ENCODE data around the gene ARFGEF3. TPM values are rescaled to one million over a fixed set of nuclear protein-coding genes. Genes with fewer than 3 reads are reported as not detected.

Gene ARFGEF3
- total and polyA plus RNA-seq, 2 experiments from 2014 or later: 5.8 to 24.6 TPM

- peak; percentile 84 to 85 for TF ChIP-seq CTCF (conservative IDR thresholded peaks at IDR 0.05; ENCODE audit: low read depth in 2 of 2)
- TF ChIP-seq POLR2AphosphoS5 (IDR thresholded peaks at IDR 0.05; ENCODE audit: low read depth): no peak
- Histone ChIP-seq H3K27me3 (ENCODE audit: insufficient read depth) (no peaks in the 10 kb centered on the region), H3K9me2 (ENCODE audit: insufficient read depth) (no peaks in the 10 kb centered on the region), H2AFZ (no peak overlapping the region), H3K27ac (ENCODE audit: low read depth) (no peak overlapping the region), H3K36me3 (ENCODE audit: insufficient read depth) (no peaks in the 10 kb centered on the region), H3K4me1 (ENCODE audit: insufficient read depth) (no peaks in the 10 kb centered on the region), H3F3A (replicated peaks; ENCODE audit: low read depth) (no peaks in the 10 kb centered on the region), H3K4me3 (no peak overlapping the region), H4K20me1 (replicated peaks; ENCODE audit: insufficient read depth) (no peaks in the 10 kb centered on the region), H3K4me2 (no peak overlapping the region), H3K79me2 (replicated peaks; ENCODE audit: insufficient read depth) (no peaks in the 10 kb centered on the region)
- Mint-ChIP-seq H3K36me3 (ENCODE audit: low read depth) (peaks cover 7% of the 10 kb centered on the region; the same call in 1 of the 3 replicates), H3K27me3 (ENCODE audit: insufficient read depth, low read depth, poor library complexity) (peaks cover 2% of the 10 kb centered on the region), H3K9me3 (peaks cover 8% of the 10 kb centered on the region), H3K4me3 (no peak overlapping the region), H3K4me1 (peaks cover 9% of the 10 kb centered on the region), H3K27ac (no peak overlapping the region)
- DNase-seq (ENCODE audit: low spot score): peak; percentile 85
- peak; percentile 95 for ATAC-seq
Measured at GRCh38 chr6:138115877-138116660, 45.7 kb upstream of the ARFGEF3 start.

GRCh38 chr6:138116661-138116999 lies 45.1 kb upstream of the ARFGEF3 start:
- no peaks in the 10 kb centered on the region for H3F3A ChIP-seq (replicated peaks; ENCODE audit: low read depth)
- H3K27me3 Mint-ChIP-seq (ENCODE audit: insufficient read depth, low read depth, poor library complexity): peaks cover 2% of the 10 kb centered on the region
- no peaks in the 10 kb centered on the region for H3K4me1 ChIP-seq (ENCODE audit: insufficient read depth)
- peaks cover 7% of the 10 kb centered on the region; the same call in 1 of the 3 replicates for H3K36me3 Mint-ChIP-seq (ENCODE audit: low read depth)
- no peak overlapping the region for H3K4me3 ChIP-seq
- no peaks in the 10 kb centered on the region for H3K79me2 ChIP-seq (replicated peaks; ENCODE audit: insufficient read depth)
- peaks cover 9% of the 10 kb centered on the region for H3K4me1 Mint-ChIP-seq
- no peak overlapping the region for H2AFZ ChIP-seq
- H3K9me2 ChIP-seq (ENCODE audit: insufficient read depth): no peaks in the 10 kb centered on the region
- no peaks in the 10 kb centered on the region for H3K27me3 ChIP-seq (ENCODE audit: insufficient read depth)
- no peak for ATAC-seq
- no peak for DNase-seq (ENCODE audit: low spot score)
- peaks cover 8% of the 10 kb centered on the region for H3K9me3 Mint-ChIP-seq
- no peaks in the 10 kb centered on the region for H3K36me3 ChIP-seq (ENCODE audit: insufficient read depth)
- no peak overlapping the region for H3K4me3 Mint-ChIP-seq
- no peak overlapping the region for H3K4me2 ChIP-seq
- no peak overlapping the region for H3K27ac Mint-ChIP-seq
- no peaks in the 10 kb centered on the region for H4K20me1 ChIP-seq (replicated peaks; ENCODE audit: insufficient read depth)
- H3K27ac ChIP-seq (ENCODE audit: low read depth): no peak overlapping the region
- no peak for TF ChIP-seq ZNF462 (CRISPR knock-in tag; IDR thresholded peaks at IDR 0.05)
- TF ChIP-seq EZH2 (IDR thresholded peaks at IDR 0.05; ENCODE audit: low read depth, unreplicated experiment): no peak
- TF ChIP-seq EZH2phosphoT487 (IDR thresholded peaks at IDR 0.05; ENCODE audit: unreplicated experiment): no peak
- no peak for TF ChIP-seq CTCF (conservative IDR thresholded peaks at IDR 0.05; ENCODE audit: low read depth in 2 of 2)
- TF ChIP-seq ZNF114 (CRISPR knock-in tag; IDR thresholded peaks at IDR 0.05): no peak
